ENCODE measurements around the gene SSTR3. TPM values are rescaled to one million over a fixed set of nuclear protein-coding genes. Genes with fewer than 3 reads are reported as not detected.

The SSTR3 gene
- total RNA-seq, 8 experiments from 2014 or later, result 0.09 to 1.1 (median 0.25) TPM; not detected in 1

- peak; percentile 36 to 92 (median 85) for ATAC-seq (replicated peaks in 6 of 8)
- in situ Hi-C loops (cut with MboI; ENCODE audit: low pct_unique_long_range_greater_than_20kb in 2 of 9, low sequenced_read_pairs in 9 of 9, unreplicated experiment in 9 of 9), result no loop called here
- H3K4me3 ChIP-seq, result peak within 1 kb of the TSS in 1 of 5 donors; percentile 20
- 0 to 47% (median 0%) methylated on average over 1 to 4 of the region's 17 CpGs; no CpG with 5 or more reads in 7 of the 10 experiments for WGBS, 10 experiments
- H3K27ac ChIP-seq, result no peak within 1 kb of the TSS
- H3K4me1 ChIP-seq (replicated peaks in 1 of 2), result peaks cover 12 to 16% of the 10 kb centered on the region in 2 donors
Observed at GRCh38 chr22:37187891-37188761, 24.2 kb downstream of the SSTR3 start, which contains the start of gene C1QTNF6. C1QTNF6 (minus strand) TSS chr22:37188247; CDS start chr22:37188213, 34 bp downstream.

- in situ Hi-C loops (cut with MboI; ENCODE audit: low pct_unique_long_range_greater_than_20kb in 2 of 9, low sequenced_read_pairs in 9 of 9, unreplicated experiment in 9 of 9), result no loop called here
- ATAC-seq (replicated peaks in 6 of 8), result no peak
- H3K27ac ChIP-seq, result no peak overlapping the region
- H3K4me3 ChIP-seq, result peak overlapping the region in 1 of 5 donors; percentile 20
- peaks cover 12 to 16% of the 10 kb centered on the region in 2 donors for H3K4me1 ChIP-seq (replicated peaks in 1 of 2)
- WGBS, 10 experiments, result 0 to 83% (median 13%) methylated on average over 1 to 5 of the region's 5 CpGs; no CpG with 5 or more reads in 3 of the 10 experiments
Observed at GRCh38 chr22:37187552-37187890, 24.8 kb downstream of the SSTR3 start.

- Histone ChIP-seq H3K4me3 (no peak overlapping the region), H3K4me1 (replicated peaks in 1 of 2) (peaks cover 12 to 16% of the 10 kb centered on the region in 2 donors), H3K27ac (no peak overlapping the region)
- 0 to 100% (median 90%) methylated on average over 1 to 3 of the region's 4 CpGs; no CpG with 5 or more reads in 3 of the 10 experiments for WGBS, 10 experiments
- peak in 2 of 8 experiments; percentile 1 to 4 for ATAC-seq (replicated peaks in 6 of 8)
- in situ Hi-C loops (cut with MboI; ENCODE audit: low pct_unique_long_range_greater_than_20kb in 2 of 9, low sequenced_read_pairs in 9 of 9, unreplicated experiment in 9 of 9), result no loop called here
Observed at GRCh38 chr22:37186997-37187522, 25.2 kb downstream of the SSTR3 start.

GRCh38 chr22:37186228-37186996 lies 25.9 kb downstream of the SSTR3 start:
- Histone ChIP-seq H3K27ac (no peak overlapping the region), H3K4me3 (no peak overlapping the region), H3K4me1 (replicated peaks in 1 of 2) (peaks cover 12 to 16% of the 10 kb centered on the region in 2 donors)
- peak in 2 of 8 experiments; percentile 1 to 9 for ATAC-seq (replicated peaks in 6 of 8)
- 68 to 94% (median 86%) methylated on average over 1 to 9 of the region's 9 CpGs; no CpG with 5 or more reads in 1 of the 10 experiments for WGBS, 10 experiments
- in situ Hi-C loops (cut with MboI; ENCODE audit: low pct_unique_long_range_greater_than_20kb in 2 of 9, low sequenced_read_pairs in 9 of 9, unreplicated experiment in 9 of 9), result no loop called here

GRCh38 chr22:37185646-37186227 lies 26.5 kb downstream of the SSTR3 start:
- no peak for ATAC-seq (replicated peaks in 6 of 8)
- in situ Hi-C loops (cut with MboI; ENCODE audit: low pct_unique_long_range_greater_than_20kb in 2 of 9, low sequenced_read_pairs in 9 of 9, unreplicated experiment in 9 of 9), result no loop called here
- 79 to 100% (median 100%) methylated on average over 1 to 5 of the region's 13 CpGs; no CpG with 5 or more reads in 3 of the 10 experiments for WGBS, 10 experiments

GRCh38 chr22:37184816-37185541 lies 27.3 kb downstream of the SSTR3 start:
- WGBS, 10 experiments, result 82 to 100% (median 100%) methylated on average over 1 to 8 of the region's 18 CpGs; no CpG with 5 or more reads in 5 of the 10 experiments
- H3K4me3 ChIP-seq, result no peak overlapping the region
- in situ Hi-C loops (cut with MboI; ENCODE audit: low pct_unique_long_range_greater_than_20kb in 2 of 9, low sequenced_read_pairs in 9 of 9, unreplicated experiment in 9 of 9), result no loop called here
- peaks cover 12 to 16% of the 10 kb centered on the region in 2 donors for H3K4me1 ChIP-seq (replicated peaks in 1 of 2)
- no peak for ATAC-seq (replicated peaks in 6 of 8)
- H3K27ac ChIP-seq, result no peak overlapping the region

More at GRCh38 chr22:37185646-37186227, 26.5 kb downstream of the SSTR3 start:
- no peak overlapping the region for H3K4me3 ChIP-seq
- H3K4me1 ChIP-seq (replicated peaks in 1 of 2), result peaks cover 12 to 16% of the 10 kb centered on the region in 2 donors
- H3K27ac ChIP-seq, result no peak overlapping the region

- ATAC-seq (replicated peaks in 6 of 8), result no peak
Observed at GRCh38 chr22:37184380-37184755, 27.9 kb downstream of the SSTR3 start.

GRCh38 chr22:37183432-37184379 lies 28.6 kb downstream of the SSTR3 start:
- whole genome bisulfite sequencing, 10 experiments, result 69 to 87% (median 75%) methylated on average over 3 to 4 of the region's 17 CpGs; no CpG with 5 or more reads in 7 of the 10 experiments
- in situ Hi-C loops (cut with MboI; ENCODE audit: low pct_unique_long_range_greater_than_20kb in 2 of 9, low sequenced_read_pairs in 9 of 9, unreplicated experiment in 9 of 9), result no loop called here
- peaks cover 7 to 16% of the 10 kb centered on the region in 2 donors for H3K4me1 ChIP-seq (replicated peaks in 1 of 2)
- H3K27ac ChIP-seq, result no peak overlapping the region
- no peak for ATAC-seq (replicated peaks in 6 of 8)
- no peak overlapping the region for H3K4me3 ChIP-seq

More at GRCh38 chr22:37184380-37184755, 27.9 kb downstream of the SSTR3 start:
- Histone ChIP-seq H3K4me1 (replicated peaks in 1 of 2) (peaks cover 12 to 16% of the 10 kb centered on the region in 2 donors), H3K4me3 (no peak overlapping the region), H3K27ac (no peak overlapping the region)
- in situ Hi-C loops (cut with MboI; ENCODE audit: low pct_unique_long_range_greater_than_20kb in 2 of 9, low sequenced_read_pairs in 9 of 9, unreplicated experiment in 9 of 9), result no loop called here
- 70% methylated on average over 2 of the region's 12 CpGs; no CpG with 5 or more reads in 9 of the 10 experiments for WGBS, 10 experiments

GRCh38 chr22:37182949-37183245 lies 29.4 kb downstream of the SSTR3 start:
- H3K4me3 ChIP-seq, result no peak overlapping the region
- ATAC-seq (replicated peaks in 6 of 8), result no peak
- in situ Hi-C loops (cut with MboI; ENCODE audit: low pct_unique_long_range_greater_than_20kb in 2 of 9, low sequenced_read_pairs in 9 of 9, unreplicated experiment in 9 of 9), result no loop called here
- peaks cover 2 to 16% of the 10 kb centered on the region in 2 donors for H3K4me1 ChIP-seq (replicated peaks in 1 of 2)
- no peak overlapping the region for H3K27ac ChIP-seq
- WGBS, 10 experiments, result 50 to 100% (median 67%) methylated on average over 1 to 2 of the region's 3 CpGs; no CpG with 5 or more reads in 5 of the 10 experiments

GRCh38 chr22:37182101-37182948 lies 30.0 kb downstream of the SSTR3 start:
- Histone ChIP-seq H3K27ac (no peak overlapping the region), H3K4me1 (replicated peaks in 1 of 2) (peaks cover 2 to 12% of the 10 kb centered on the region in 2 donors), H3K4me3 (no peak overlapping the region)
- in situ Hi-C loops (cut with MboI; ENCODE audit: low pct_unique_long_range_greater_than_20kb in 2 of 9, low sequenced_read_pairs in 9 of 9, unreplicated experiment in 9 of 9), result no loop called here
- WGBS, 10 experiments, result 80 to 100% (median 88%) methylated on average over 1 to 35 of the region's 37 CpGs; no CpG with 5 or more reads in 4 of the 10 experiments
- no peak for ATAC-seq (replicated peaks in 6 of 8)

GRCh38 chr22:37181681-37182080 lies 30.6 kb downstream of the SSTR3 start:
- 28 to 83% (median 74%) methylated on average over 2 to 4 of the region's 4 CpGs; no CpG with 5 or more reads in 5 of the 10 experiments for WGBS, 10 experiments
- no peak for ATAC-seq (replicated peaks in 6 of 8)
- in situ Hi-C loops (cut with MboI; ENCODE audit: low pct_unique_long_range_greater_than_20kb in 2 of 9, low sequenced_read_pairs in 9 of 9, unreplicated experiment in 9 of 9), result no loop called here

More at GRCh38 chr22:37181681-37182080, 30.6 kb downstream of the SSTR3 start:
- H3K4me1 ChIP-seq (replicated peaks in 1 of 2), result peaks cover 2 to 12% of the 10 kb centered on the region in 2 donors
- H3K4me3 ChIP-seq, result no peak overlapping the region
- no peak overlapping the region for H3K27ac ChIP-seq

Data from motor neuron (in vitro differentiated cells).